ENCODE data around the gene ZBTB16.

Gene ZBTB16

GRCh38 chr11:114064216-114064615 lies 4.7 kb downstream of the ZBTB16 start:
- no peak for DNase-seq

- no peak for DNase-seq
These were observed 5.6 kb downstream of the ZBTB16 start for GRCh38 chr11:114065094-114065493.

- no peak for DNase-seq
These were observed 6.6 kb downstream of the ZBTB16 start for GRCh38 chr11:114066046-114066648.

GRCh38 chr11:114068327-114068726 lies 8.8 kb downstream of the ZBTB16 start:
- DNase-seq, result no peak

- no peak for DNase-seq
These were observed 11.1 kb downstream of the ZBTB16 start for GRCh38 chr11:114070464-114071139.

GRCh38 chr11:114073007-114073827 lies 13.7 kb downstream of the ZBTB16 start:
- no peak for DNase-seq

GRCh38 chr11:114073828-114074381 lies 14.4 kb downstream of the ZBTB16 start:
- DNase-seq, result no peak

DNA sequence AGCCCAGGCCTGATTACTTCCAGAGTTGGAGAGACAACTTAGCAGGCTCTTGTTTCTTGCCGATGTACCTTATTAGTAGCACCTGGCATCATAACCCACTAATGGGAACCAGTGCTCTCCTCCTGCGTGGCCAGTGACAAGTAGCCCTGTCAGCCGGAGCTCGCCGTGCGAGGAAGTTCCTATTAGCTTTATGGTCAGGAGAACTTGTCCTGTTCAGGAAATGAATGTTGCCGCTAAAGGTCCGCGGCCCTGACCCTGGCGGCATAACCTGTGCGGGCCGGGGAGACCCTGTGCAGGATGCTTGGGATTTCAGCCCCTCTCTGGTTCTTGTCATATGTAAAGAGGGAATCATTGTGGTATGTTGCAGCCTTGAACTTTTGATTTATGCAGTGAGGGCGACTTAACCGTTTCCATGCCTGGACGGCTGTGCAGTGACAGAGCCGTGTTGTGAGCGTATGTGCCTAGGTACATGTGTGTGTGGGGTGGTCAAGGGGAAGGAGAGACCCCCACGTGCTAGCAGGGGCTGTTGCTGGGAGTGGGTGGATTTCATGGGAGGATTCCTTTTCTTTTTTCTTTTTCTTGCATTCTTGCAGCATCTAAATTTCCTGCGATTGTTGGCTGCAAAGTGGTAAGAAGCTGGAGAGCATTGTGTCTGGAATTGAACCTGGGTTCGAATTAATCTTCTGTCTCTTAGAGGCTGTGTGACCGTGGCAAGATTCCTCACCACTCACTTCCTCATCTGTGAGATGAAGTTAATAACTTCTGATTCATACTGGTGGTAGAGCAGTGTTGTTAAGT lies 15.2 kb downstream of the ZBTB16 start:
- DNase-seq, result no peak

DNA sequence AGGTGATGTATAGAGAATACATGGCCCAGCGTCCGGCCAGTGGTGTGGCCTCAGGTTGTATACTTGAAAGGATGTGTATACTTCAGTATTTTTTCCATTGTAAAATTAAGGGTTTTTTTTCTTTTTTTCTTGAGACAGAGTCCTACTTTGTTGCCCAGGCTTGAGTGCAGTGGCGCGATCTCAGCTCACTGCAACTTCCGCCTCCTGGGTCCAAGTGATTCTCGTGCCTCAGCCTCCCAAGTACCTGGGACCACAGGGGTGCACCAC lies 15.8 kb downstream of the ZBTB16 start:
- DNase-seq, result no peak

GRCh38 chr11:114075891-114076441 lies 16.5 kb downstream of the ZBTB16 start:
- peak in 16 of 56 donors; percentile 12 to 53 (median 24) for DNase-seq

- no peak for DNase-seq
These were observed 17.4 kb downstream of the ZBTB16 start for GRCh38 chr11:114076921-114077331.

- no peak for DNase-seq
These were observed 18.2 kb downstream of the ZBTB16 start for GRCh38 chr11:114077482-114078305.

DNA sequence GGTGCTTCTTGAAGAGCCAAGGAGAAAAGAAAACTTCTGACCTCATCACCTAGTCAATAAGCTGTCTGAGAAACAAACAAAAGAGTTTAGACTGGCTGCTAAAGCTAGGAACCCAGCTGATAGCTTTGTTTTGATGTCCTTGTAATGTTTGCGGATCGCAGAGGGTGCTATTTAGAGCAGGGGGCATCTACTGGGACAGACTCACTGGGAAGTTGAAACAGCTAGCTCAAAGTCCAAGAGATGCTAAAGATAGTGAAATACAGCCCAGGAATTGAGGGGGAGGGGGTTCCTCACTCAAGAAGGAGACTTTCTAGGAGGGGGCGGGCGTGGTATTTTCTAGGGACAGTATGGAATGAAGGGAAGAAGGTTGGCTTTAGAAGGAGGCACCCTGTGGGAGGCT lies 18.9 kb downstream of the ZBTB16 start:
- DNase-seq, result no peak

- peak in 6 of 56 donors; percentile 30 to 53 (median 34) for DNase-seq
These were observed 20.1 kb downstream of the ZBTB16 start for GRCh38 chr11:114079511-114080065.

DNA sequence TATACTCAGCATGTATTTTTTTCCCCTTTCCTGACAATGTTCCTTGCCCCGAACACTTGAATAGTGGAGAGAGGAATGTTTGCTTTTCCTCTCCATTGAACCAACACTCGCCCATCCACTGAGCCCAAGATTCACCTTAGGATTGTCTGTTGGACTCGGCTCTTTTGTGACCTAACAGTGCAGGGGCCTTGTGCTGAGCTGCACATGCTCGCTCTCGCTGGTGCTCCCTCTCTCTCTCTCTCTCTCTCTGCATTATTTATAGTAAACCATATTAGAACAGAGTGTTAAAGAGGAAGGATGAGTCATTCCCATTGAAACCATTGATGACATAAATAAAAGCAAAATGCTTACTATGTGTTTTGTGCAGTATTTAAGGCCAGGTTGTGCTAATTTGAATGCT lies 20.7 kb downstream of the ZBTB16 start:
- DNase-seq, result peak in 1 of 56 donors; percentile 14

DNA sequence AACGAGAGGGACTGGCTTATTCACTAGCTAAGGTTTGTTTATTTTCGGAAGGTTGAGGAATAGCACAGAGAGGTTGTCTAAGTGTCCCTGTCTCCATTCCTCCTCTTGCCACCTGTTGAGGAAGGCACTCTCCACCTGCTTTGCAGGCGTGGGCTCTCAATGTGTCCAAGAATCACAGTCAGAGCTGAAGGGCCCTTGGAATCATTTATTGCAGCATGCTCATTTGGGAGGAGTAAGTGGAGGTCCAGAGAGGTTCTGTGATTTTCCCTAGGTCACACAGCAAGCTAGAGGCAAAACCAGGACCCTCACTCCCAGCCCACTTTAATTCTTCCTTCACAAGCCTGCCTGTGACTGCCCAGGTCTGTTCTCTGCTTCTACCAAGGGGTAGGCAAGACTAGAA lies 21.3 kb downstream of the ZBTB16 start:
- no peak for DNase-seq

GRCh38 chr11:114081641-114082414 lies 22.3 kb downstream of the ZBTB16 start:
- DNase-seq, result no peak

DNA sequence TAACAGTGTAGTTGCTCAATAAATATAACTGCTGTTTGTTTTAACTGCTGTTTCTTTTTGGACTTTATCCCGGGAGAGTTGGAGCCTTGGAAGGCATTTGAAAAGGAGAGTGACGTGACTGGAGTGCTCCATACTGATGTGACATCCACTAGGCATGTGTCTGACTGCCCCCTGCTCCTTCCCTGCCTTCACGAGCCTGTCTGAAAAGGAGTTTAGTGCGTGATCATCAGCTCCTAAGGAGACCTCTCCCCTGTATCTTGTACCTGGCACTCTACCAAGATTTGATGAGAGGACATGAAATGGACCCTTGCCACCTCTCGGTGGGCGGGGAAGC lies 22.9 kb downstream of the ZBTB16 start:
- DNase-seq, result no peak

- no peak for DNase-seq
These were observed 23.3 kb downstream of the ZBTB16 start for GRCh38 chr11:114082767-114083181.

Measured in nucleus accumbens (tissue), 56 donors.